Jurkat, Clone E6-1 (cell line): ENCODE results near the gene DHRS4L2.
A peak's percentile ranks its signal among the peaks of the same experiment; 100 is the strongest.
"Not testable (repeated sequence)": the region's sequence is repeated elsewhere in the genome, so short reads cannot be mapped to it uniquely, and the experiment has no call there.

Experiments used
- DNase-seq: peaks from one replicate; pipeline ENCODE4 v3.0.0-alpha.2; 2011; ENCODE audit warnings: low read depth, low spot score
- H3K4me3 ChIP-seq: 2 replicates; pipeline ENCODE4 v1.5.1; 2011; ENCODE audit warnings: mild to moderate bottlenecking, low read length, control low read depth, moderate library complexity

DHRS4L2 gene

DNA sequence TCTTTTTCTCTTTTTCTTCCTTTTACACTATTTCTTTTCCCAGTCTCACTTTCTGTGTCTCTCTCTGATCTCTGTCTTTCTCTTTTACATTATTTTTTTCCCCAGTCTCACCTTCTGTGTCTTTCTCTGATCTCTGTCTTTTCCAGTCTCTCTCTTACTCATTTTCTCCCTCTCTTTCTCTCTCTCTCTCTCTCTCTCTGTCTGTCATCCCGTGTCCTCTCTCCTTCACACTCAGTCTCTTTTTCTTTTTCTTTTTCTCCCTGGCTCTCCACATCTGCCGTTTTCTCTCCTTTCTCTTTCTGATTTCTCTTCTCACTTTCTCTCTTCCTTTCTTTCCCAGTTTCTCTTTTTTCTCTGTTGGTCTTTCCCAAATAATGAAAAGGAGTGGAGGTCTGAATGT lies 22.3 kb downstream of the DHRS4L2 start:
- H3K4me3 ChIP-seq: no peak overlapping the region
- DNase-seq: no peak

DNA sequence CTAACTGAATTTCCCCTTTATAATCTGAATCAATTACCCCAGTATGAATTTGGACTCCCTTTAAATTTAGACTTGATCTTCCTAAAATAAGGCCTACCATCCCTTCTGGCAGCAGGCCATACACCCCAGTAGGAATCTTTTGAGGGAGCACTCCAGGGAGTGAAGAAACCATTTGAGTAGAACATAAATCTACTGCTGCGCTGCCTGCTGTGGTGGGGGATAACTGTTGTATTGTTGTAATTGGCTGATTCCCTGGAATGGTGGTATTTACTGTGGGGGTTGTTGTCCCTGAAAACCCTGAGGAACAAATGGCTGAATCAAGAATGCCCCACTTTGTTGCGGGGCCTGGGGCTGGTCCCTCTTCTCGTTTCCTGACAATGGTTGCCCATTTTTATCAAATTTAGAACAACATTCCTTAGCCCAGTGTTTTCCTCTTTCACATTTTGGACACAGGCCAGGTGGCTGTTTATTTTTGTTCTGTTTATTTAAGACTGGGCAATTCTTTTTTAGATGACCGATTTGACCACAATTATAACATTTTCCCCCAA lies 24.1 kb downstream of the DHRS4L2 start:
- H3K4me3 ChIP-seq, DNase-seq: not testable (repeated sequence)

DNA sequence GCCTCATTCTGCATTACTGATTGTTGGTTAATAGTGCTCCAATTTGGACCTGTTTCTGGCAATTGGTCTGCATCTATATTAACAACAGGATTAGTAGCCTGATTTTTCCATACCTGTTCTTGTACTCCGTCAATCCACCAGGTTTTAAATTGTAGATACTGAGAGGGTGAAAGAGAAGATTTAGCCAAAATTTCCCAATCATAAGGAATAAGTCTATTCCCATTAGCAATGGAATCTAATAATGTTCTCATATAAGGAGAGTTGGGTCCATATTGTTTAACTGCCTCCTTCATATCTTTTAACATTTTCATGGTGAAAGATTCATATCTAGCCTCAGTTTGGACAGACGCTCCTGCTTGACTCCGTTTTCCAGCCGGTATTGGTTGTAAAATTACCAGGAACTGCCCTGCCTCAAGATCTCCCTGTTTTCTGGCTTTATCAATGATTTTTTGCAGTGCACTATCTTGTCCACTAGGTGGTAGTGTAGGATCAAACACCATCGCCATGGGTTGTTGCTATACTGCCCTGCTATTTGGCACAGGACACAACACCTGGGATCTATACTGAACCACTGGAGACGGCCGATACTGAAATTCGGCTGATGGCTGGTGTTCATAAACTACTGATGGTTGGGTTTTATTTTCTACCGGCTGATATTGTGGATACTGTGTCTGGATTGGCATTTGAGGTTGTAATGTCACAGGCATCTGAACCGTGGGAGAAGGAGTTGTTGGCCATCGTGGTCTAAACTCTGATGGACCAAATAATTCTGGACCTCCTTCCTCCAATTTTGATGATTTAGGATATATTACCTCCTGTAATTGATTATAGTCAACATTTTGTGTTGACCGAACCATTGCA lies 25.2 kb downstream of the DHRS4L2 start:
- DNase-seq: peak; percentile 75
- no peak overlapping the region for H3K4me3 ChIP-seq

DNA sequence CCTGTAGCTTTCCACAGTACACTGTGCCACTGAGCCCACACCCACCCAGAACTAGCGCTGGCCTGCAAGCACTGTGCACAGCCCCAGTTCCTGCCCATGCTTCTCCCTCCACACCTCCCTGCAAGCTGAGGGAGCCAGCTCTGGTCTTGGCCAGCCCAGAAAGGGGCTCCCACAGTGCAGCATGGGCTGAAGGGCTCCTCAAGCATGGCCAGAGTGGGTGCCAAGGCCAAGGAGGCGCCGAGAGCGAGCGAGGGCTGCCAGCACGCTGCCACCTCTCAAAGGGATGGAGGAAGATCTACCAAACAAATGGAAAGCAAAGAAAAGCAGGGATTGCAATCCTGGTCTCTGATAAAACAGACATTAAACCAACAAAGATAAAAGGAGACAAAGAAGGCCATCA lies 27.0 kb downstream of the DHRS4L2 start:
- DNase-seq, H3K4me3 ChIP-seq: not testable (repeated sequence)

DNA sequence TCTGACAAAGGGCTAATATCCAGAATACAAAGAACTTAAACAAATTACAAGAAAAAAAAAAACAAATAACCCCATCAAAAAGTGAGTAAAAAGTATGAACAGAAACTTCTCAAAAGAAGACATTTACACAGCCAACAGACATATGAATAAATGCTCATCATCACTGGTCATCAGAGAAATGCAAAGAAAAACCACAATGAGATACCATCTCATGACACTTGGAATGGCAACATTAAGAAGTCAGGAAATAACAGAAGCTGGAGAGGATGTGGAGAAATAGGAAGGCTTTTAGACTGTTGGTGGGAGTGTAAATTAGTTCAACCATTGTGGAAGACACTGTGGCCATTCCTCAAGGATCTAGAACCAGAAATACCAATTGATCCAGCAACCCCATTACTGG lies 30.2 kb downstream of the DHRS4L2 start:
- not testable (repeated sequence) for DNase-seq, H3K4me3 ChIP-seq

DNA sequence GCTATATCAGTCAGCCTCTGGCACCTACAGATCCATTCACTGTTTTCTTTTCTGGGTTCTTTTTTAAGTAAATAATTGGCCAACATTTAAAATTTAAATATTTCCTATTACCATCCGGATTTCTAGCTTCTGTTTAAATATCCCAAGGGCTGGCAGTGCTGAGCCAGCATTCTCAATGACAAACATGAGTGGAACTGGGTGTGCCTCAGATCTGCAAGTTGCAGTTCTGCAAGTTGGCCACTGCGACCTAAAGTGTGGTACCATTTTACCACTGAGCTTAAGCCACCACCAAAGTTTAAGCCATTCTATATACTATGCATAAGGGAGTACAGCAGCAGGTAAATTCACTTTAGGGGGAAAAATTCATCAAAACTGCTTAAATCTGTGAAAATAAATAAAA lies 31.2 kb downstream of the DHRS4L2 start:
- H3K4me3 ChIP-seq, DNase-seq: not testable (repeated sequence)

DNA sequence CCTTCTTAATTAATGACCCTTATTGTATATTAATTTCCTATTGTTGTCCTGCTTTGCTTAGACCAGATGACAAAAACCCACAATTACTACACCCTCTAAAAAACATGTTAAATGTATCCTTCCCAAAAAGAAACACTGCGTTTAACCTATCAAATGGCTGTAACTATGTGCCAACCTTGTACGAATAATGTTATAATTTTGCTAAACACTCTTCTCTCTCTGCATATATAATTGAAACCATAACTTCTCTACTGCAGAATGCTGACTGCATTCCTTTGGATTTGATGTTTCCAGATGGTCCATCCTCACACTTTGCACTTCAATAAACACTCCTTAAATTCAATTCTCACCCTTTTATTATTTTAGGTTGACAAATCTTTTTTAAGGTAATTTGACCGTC lies 31.8 kb downstream of the DHRS4L2 start:
- not testable (repeated sequence) for H3K4me3 ChIP-seq, DNase-seq

DNA sequence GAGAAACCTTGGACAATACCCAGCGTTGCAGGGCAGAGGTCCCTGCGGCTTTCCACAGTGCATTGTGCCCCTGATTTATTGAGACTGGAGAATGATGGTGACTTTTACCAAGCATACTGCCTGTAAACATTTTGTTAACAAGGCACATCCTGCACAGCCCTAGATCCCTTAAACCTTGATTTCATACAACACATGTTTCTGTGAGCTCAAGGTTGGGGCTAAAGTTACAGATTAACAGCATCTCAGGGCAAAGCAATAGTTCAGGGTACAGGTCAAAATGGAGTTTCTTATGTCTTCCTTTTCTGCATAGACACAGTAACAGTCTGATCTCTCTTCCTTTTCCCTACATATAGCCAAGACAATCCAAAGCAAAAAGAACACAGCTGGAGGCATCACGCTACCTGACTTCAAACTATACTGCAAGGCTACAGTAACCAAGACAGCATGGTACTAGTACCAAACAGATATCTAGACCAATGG lies 36.2 kb downstream of the DHRS4L2 start:
- not testable (repeated sequence) for H3K4me3 ChIP-seq, DNase-seq

DNA sequence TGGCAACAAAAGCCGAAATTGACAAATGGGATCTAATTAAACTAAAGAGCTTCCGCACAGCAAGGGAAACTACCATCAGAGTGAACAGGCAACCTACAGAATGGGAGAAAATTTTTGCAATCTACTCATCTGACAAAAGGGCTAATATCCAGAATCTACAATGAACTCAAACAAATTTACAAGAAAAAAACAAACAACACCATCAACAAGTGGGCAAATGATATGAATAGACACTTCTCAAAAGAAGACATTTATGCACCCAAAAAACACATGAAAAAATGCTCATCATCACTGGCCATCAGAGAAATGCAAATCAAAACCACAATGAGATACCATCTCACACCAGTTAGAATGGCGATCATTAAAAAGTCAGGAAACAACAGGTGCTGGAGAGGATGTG lies 41.0 kb downstream of the DHRS4L2 start:
- H3K4me3 ChIP-seq, DNase-seq: not testable (repeated sequence)

DNA sequence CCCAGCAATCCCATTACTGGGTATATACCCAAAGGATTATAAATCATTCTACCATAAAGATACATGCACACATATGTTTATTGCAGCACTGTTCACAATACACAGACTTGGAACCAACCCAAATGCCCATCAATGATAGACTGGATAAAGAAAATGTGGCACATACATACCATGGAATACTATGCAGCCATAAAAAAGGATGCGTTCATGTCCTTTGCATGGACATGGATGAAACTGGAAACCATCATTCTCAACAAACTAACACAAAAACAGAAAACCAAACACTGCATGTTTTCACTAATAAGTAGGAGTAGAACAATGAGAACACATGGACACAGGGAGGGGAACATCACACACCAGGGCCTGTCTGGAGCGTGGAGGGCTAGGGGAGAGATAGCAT lies 42.6 kb downstream of the DHRS4L2 start:
- H3K4me3 ChIP-seq, DNase-seq: not testable (repeated sequence)

DNA sequence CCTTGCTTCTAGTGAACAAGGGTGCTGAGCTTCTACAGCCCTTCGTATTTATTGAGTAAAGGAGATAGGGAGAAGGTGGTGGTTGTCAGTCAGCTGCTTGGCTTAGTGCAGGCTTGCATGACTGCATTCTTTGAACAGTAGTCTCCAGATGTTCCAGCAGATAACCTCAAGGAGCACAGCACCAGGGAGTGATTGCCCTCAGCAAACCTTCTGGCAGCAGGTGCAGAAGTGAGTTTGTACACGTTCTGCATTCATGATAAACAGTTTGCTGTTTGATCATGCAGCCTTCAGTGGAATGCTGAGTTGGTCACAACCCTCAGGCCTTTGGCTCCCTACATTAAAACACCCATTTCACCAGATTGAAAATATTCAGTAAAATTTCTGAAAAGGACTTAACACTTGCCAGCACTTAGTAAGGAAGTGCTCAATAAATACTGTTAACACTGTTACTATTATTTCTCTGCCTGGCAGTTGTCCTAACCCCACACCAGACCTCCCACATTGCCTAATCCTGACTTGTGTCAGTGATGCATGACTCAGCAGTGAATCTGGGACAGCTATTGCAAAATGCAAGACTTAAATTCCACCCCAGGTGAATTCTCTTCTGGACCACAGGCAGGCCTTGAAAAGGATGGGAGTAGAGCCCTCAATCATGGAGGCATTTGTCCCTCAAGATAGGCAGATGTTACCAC lies 44.1 kb downstream of the DHRS4L2 start:
- peak; percentile 42 for DNase-seq
- no peak overlapping the region for H3K4me3 ChIP-seq

DNA sequence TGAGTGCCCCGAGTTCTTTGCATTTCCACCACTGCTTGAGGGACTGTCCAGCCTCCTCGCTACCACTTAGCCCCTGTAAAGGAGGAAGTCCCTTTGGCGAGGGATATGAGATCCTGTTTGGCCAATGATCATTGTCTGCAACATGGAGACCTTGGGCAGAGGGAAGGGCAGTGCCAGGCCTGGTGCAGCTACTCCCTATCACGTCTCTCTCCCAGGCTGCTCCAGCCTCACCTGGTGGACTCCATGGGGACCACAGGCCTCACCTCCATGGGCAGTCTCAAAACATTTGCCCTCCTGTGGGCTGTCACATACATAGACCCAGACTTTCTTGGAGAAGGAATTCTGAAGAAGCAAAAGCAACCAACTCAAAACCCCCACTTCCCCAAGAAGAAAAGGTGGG lies 47.0 kb downstream of the DHRS4L2 start:
- peak overlapping the region; percentile 70 for H3K4me3 ChIP-seq
- not testable (repeated sequence) for DNase-seq

DNA sequence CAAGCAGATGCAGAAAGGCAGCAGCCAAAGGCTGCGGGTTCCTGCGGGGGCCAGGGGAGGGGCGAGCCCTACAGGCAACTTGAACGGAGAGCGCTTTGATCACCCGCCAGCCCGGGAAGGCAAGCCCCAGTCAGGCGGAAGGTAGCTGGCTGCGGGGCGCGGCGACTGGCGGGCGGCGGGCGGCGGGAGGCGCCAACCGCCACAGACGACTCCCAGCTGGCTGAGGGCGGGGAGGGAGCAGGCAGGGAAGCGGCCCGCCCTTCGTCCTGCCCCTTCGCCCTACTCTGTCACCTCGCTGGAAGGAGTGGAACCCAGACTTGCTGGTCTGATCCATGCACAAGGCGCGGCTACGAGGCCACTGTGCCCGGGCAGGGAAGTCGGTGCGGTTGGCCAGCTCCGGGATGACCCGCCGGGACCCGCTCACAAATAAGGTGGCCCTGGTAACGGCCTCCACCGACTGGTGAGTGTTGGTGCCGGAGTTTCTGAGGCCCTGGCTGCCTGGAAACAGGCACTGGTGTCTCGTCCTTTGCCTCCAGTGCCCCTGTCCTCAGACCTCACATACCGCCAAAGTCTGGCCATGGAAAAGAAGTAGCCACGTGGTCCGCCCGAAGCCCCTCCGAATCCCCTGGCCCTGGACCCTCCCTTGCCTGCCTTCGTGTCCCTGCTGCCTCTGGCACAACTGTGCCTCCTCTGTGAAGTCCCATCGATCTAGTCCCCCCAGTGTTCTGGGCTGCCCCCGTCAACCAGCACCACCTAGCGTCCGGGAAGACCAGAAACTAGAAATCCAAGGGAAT lies 47.6 kb downstream of the DHRS4L2 start:
- DNase-seq: peak; percentile 80
- peak overlapping the region; percentile 70 for H3K4me3 ChIP-seq

DNA sequence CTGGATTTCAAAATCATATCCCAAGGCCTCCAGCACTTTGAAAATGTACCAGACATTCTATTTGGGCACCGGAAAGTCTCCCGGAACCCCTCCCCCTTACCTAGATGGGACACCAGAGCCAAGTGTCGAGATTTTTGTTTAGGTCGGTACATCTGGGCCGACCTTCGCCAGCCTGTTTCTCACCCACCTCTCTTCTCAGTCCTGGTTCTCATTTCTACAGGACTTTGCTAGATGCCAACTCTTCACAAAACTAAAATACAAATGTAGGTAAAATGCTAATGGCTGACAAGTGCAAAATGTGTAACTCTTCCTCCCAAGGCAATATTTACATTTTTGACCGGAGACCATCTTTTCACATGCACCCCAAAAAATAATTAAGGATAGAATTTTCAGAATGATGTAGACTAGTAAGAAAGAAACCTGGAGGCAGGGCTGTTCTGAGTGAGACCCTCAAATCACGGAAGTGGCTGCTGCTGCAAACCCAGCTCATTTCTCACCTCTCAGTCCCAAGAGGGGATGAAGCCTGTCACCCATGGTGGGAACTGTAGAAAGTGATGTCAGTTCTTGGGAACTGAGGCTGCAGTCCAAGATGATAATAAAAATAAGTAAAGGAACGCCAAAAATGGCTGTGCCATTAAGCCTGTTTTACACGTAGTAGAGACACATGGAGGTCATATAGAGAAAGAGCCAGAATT lies 48.4 kb downstream of the DHRS4L2 start:
- H3K4me3 ChIP-seq: peak overlapping the region; percentile 70
- DNase-seq: not testable (repeated sequence)

DNA sequence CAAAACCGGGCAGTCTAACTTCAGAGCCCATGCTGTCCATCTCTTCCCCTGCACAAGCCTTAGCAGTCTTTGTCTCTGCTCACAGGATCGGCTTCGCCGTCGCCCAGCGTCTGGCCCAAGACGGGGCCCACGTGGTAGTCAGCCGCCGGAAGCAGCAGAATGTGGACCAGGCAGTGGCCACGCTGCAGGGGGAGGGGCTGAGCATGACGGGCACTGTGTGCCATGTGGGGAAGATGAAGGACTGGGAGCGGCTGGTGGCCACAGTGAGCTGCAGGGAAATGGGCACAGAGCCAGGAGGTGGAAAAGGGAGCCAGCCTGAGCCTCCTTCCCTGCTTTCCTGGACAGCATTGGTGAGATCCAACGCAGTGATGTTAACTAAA lies 48.9 kb downstream of the DHRS4L2 start:
- DNase-seq: no peak
- H3K4me3 ChIP-seq: no peak overlapping the region

DNA sequence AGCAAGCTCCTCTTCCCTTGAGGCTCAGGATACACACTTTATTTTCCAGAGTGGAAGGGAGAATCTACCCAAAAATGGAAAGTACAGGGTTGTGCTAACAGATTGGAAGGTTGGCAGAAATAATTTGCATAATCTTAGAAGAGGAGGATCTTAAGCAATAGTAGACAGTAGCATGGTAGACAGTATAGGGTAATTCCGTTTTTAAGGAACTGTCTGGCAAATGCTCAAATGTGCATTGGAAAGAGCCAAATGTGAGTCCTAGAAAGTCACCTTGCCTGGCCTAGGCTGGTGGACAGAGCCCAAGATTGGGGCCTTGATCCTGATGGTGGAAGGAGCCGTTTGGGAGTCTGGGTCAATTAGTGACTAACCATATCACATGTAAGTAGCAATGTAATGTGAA lies 50.0 kb downstream of the DHRS4L2 start:
- H3K4me3 ChIP-seq: no peak overlapping the region
- no peak for DNase-seq

DNA sequence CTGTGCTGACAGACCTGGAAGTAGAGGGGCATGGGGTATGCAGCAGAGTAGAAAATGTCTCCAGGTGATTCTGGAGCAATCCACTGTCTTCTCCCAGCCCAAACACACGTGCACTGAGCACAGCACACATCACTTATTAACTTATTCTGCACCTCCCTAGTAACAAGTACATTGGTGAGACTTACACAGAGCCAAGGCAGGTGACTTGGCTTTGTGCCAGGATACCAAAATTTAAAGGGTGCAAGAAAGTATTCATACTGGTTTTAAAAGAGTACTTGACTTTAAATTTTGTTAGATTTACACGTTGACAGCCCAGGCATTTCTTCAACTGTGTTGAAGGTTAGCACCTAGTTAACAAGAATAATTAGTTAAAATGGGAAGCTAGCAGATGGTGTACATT lies 52.0 kb downstream of the DHRS4L2 start:
- H3K4me3 ChIP-seq: no peak overlapping the region
- DNase-seq: no peak

DNA sequence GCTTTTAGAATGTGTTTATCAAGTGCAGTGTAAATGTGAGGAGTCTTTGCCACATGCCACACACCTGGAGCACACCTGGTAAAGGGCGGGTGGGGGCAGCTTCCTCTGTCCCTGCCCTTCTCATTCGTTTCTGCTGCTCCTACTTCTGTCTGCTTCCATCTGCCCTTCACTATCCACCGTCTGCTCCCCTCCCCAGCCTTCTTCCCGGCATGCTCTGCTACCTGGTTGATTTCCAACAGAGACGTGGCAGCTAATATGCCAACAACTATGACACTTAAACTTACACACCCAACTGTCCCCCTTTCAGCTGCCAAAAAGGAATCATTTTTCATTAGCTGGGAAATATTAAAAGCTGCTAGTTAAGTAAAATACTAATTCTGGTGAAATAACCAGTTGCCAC lies 54.0 kb downstream of the DHRS4L2 start:
- DNase-seq: no peak
- H3K4me3 ChIP-seq: no peak overlapping the region

DNA sequence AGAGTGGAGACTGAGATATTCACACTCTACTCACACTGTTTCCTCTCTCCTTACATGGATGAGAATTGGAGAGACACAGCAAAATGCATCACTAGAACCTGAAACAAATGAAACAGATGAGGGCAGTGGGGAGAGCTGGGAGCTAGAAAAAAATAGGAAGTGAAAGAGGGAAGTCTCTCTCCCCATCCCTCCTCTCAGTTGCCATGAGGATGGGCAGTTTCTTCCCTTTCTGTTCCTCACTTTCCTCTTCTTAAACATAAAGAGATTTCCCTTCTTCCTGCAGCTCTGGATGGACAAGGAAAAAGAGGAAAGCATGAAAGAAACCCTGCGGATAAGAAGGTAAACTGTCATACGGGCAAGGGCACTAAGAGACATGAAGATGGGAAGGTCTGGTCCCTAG lies 60.3 kb downstream of the DHRS4L2 start:
- DNase-seq, H3K4me3 ChIP-seq: not testable (repeated sequence)
